NCI-H2171 (cell line): ENCODE results near the gene KCNB1.

Source experiments
- DNase-seq: peaks from one replicate; lab custom pipeline; 2025; lab: John Stamatoyannopoulos, UW

The KCNB1 gene

DNA sequence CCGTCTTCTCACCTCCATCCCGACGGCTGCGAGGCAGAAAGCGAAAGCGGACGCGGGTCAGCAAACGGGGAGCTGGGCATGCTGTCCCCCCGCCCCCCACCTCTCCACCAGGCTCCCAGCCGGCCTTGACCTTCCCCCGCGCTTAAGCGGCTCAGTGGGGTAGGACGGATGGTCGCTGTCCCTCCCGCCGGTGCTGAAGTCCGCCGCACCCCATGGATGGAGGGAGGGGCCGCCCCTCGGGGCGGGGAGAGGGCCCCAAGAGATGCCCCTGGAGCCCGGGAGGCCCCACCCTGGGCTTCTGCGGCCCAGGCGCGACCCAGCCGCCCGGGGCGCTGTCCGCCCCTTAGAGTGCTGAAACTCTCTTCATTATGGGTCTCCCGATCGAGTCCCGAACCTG, at the start of gene KCNB1:
Gene KCNB1 (minus strand): TSS at position 48 of the 397 bp plus-strand sequence. CDS start 188 bp downstream, outside the sequence.
- no peak for DNase-seq

DNA sequence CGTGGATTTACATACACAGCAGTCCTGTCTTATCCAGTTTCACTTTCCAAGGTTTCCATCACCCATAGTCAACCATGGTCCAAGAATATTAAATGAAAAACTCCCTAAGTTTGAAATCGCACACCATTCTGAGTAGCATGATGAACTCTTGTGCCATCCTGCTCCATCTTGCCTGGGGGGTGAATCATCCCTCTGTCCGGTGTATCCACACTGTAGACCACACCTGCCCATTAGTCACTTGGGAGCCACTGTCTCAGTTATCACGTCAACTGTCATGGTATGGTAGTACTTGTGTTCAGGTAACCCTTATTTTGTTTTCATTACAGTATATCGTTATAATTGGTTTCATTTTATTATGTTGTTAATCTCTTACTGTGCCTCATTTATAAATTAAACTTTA, 47.0 kb upstream of the KCNB1 start:
- DNase-seq, result no peak

DNA sequence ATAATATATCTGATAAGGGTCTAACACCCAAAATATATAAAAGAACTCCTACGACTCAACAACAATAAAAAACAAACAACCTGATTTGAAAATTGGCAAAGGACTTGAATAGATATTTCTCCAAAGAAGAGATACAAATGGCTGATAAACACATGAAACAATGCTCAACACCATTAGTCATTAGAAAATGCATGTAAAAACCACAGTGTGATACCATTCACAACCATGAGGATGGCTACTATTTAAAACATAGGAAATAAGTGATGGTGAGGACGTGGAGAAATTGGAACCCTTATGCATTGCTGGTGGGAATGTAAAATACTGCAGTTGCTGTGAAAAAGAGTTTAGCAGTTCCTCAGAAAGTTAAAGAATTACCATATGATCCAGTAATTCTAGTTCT, 44.1 kb upstream of the KCNB1 start:
- no peak for DNase-seq

DNA sequence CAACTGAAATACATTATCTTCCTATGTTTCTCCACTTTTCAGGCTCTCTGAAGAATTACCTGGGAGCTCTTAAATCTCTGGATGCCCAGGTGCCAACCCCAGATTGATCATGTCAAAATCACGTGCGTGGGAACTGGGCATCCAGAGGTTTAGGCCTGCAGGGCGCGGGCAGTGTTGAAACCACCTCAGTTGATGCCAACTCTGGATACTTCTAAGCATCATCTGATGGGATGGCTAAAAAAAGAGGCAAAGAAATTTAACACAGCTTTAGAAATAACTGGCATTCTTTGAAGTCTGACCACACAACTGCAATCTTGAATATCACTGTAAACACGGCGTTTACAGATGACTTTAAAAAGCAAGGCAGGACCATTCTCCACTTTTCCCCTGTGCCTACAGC, 43.6 kb upstream of the KCNB1 start:
- no peak for DNase-seq

DNA sequence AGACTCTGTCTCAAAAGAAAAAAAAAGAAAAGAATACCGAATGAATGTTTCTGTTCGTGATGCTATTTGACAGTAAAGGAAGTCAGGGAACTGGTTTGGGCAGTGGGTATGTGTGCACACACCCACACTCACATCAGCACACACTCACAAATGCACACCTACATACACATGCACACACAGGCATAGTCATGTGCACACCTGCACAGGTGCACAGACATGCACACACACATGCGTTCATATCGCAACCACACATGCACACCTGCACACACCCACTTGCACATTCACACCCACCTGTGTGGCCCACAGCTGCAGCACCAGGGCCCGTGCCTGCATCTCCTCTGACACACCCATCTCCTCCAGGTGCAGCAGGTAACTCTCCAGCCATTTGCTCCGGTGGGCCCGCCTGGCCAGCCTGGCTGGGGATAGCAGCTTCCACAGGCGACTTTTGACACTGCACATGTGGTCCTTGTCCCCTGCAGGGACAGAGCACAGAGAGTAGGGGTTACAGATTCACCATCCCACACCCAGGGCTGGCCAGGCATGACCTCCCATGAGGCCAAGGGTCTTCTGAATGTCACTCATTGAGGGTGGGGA, 41.4 kb upstream of the KCNB1 start:
- DNase-seq, result no peak

DNA sequence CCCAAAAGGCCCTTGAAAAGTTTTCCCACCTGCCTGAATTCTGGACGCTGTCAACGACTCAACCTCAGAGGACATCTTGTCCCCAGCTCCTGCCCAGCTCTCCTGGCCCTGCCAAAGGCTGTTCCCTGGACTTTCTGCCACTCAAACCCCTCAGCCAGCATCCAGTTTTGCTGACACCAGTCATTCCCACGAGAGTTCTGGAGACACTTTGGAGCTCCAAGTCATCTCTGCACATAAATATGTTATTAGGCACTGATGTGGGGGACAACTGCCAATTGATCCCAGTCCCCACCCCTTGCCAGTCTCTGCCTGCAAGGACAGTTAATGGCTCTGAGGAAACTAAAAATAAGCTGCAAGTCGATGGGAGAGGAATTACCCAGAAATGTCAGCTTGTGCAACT, 38.9 kb upstream of the KCNB1 start:
- DNase-seq, result no peak

DNA sequence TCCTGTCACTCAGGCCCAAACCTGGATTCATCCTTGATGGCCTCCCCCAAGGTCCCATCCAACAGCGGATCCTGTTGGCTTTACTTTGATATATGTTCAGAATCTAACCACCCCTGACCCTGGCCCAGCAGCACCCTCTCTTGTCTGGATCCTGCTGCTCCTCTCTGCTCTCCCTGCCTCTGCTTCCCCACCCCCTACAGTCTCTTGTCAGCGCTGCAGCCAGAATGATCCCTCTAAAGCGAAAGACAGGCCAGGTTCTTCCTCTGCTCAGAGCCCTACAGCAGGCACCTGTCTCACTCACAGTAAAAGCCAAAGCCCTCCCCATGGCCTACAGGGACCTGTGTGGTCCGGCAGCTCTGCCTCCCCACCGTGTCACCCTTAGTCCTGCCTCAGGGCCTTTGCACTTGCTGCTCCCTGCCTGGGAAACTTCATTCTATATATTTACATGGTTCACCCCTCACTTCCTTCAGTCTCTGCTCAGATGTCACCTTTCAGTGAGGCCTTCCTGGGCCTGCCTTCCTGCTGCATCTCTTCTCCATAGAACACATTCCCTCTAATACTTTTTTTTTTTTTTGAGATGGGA, 37.4 kb upstream of the KCNB1 start:
- no peak for DNase-seq

DNA sequence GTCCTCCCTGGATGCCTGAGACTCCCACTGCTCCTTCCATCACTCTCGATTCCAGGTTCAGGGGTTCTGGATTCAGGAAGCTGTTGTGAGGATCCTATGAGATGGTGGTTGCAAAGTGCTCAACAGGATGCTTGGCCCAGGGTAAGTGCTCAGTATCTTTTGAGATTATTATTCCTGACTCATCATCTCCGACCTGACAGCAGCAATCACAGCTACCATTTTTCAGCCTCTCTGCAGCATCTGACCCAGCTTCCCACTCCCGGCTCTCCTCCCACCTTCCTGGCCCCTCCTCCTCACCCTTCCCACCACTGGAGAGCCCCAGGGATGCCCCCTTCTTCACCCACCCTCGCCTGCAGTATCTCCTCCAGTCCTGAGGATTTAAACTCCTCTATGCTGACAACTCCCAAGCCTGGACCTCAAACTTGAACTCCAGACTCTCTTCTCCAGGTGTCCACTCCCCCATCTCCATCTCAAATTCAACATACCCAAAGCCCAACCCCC, 36.8 kb upstream of the KCNB1 start:
- DNase-seq, result no peak

DNA sequence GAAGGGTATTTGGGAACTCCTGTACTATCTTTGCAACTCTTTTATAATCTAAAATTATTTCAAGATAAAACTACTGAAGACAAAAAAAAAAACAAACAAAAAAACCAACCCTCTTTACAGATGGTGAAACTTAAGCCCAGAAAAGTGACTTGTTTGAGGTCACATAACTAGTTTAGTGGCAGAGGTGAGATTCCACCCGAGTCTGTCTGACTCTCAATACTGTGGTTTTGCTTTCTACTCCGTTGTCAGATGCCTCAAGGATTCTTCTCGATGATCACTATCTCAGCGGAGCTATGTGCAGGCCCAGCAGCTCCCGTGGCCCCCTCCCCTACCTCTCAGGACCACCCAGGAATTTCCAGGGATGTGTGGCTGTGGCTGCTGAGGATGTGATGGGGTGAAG, 36.1 kb upstream of the KCNB1 start:
- no peak for DNase-seq

DNA sequence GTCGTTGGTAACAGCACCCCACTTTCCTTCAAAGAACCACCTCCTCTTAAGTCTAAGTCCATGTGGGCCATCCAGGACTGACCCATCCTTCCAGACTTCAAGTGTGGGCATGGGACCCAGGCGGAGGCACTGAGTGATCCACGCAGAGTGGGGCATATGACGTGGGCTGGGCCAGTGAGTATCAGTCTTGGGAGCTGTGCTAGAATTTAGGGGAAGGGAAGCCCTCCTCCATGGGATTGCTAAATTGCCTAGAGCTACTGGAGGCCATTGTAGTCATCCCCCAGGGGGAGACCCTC, 35.3 kb upstream of the KCNB1 start:
- DNase-seq, result no peak

DNA sequence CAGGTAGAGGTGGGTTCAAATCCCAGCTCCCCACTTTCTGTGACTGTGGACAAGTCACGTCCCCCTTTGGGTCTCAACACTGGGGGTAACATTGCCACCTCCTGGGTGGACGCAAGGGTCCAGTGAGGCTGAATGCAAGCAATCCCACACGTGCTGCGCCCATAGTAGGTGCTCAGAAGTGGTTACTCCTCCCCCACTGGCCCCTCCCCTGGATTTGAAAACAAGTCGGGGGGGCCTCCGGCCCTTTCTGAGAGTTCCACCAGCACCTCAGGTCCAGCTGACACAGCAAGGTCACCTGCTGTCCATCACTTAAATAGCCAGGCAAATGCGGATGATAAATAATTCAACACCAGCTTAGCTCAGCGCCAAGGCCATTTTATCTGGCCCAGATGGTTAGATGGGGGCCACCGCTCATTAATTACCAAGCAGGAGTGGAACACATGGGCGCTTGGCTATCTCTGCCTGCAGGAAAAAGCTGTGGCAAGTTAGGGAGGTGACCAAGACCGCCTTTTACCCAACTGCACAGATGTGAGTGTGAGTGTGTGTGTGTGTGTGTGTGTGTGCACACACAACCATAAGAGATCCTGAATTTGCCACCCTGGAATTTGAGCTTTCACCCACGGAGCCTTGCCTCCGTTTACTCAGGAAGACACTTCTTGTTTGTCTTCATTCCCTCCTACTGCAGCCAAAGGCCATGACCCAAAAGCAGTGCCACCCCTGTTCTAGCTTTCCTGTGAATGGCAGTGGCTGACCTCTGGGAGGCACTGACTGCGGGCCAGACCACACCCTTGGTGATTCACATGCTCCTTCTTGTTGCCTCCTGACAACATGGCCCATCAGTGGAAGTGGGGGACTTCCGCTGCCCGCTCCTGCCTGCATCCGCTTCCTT, 34.7 kb upstream of the KCNB1 start:
- DNase-seq, result no peak

DNA sequence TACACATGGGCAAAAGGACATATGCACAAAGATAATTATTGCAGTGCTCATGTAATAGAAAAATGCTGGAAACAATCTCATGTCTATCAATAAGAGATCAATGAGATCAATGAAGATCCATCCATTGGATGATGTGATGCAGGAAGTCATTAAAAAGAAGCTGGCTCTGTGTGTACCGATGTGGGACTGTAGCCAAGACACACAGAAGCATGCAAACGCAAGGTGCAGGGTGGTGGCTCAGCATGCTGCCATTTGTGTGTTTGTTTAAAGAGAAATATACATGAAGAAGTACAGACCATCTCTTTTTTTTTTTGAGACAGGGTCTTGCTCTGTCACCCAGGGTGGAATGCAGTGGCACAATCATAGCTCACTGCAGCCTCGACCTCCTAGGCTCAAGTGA, 33.1 kb upstream of the KCNB1 start:
- no peak for DNase-seq

DNA sequence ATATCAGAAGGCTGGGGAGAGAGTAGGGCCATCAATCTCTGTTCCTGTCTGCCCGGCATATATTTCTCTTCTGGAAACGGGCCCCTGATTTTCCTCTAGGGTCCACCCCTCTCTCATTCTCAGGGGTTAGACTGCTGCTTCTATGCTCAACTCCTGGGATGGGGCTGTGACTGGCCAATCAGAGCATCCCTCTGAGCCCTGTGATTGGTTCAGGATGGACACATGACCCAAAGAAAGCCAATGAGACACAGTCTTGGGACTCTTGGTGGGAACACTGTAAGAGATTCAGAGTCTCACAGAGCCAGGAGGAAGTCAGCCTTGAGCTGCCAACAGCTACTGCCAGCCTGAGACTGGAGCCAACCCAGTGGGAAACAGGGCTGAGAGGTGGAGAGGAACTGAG, 31.0 kb upstream of the KCNB1 start:
- no peak for DNase-seq

DNA sequence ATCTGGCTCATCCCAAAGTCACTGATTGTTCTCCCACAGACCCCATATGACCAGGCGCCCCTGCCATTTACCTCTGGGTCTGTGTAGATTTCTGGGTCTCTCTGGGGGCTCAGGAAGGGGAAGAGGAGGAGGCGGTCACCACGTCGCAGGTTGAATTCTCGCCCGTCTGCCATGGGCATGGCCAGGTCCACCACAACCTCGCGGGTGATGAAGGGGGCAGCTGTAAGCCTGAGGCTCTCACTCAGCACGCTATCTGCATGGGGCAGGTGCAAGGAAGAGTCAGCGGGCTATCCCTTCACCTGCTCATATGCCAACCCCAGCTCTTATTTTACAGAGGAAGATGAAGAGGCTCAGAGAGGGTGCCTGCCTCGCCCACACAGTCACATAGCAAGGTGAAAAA, 30.5 kb upstream of the KCNB1 start:
- no peak for DNase-seq

DNA sequence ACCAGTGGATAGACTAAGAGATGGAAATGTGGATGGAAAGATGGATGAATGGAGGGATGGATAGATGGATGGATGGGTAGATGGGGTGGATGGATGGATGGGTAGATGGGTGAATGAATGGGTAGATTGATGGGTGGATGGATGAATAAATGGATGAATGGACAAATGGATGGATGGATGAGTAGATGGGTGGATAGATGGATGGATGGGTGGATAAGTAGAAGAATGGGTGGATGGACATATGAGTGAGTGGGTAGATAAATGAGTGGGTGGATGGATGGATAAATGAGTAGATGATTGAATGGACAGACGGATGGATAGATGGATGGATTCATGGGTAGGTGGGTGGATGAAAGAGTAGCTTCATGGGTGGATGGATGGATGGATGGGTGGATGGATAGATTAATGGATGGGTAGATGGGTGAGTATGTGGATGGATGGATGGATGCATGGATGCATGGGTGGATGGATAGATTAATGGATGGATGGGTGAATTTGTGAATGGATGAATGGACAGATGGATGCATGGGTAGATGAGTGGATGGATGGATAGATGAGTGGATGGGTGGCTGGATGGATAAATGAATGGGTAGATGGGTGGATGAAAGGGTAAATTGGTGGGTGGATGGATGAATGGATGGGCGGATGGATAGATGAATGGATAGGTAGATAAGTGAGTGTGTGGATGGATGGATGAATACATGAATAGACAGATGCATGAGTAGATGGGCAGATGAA, 29.5 kb upstream of the KCNB1 start:
- DNase-seq, result no peak

DNA sequence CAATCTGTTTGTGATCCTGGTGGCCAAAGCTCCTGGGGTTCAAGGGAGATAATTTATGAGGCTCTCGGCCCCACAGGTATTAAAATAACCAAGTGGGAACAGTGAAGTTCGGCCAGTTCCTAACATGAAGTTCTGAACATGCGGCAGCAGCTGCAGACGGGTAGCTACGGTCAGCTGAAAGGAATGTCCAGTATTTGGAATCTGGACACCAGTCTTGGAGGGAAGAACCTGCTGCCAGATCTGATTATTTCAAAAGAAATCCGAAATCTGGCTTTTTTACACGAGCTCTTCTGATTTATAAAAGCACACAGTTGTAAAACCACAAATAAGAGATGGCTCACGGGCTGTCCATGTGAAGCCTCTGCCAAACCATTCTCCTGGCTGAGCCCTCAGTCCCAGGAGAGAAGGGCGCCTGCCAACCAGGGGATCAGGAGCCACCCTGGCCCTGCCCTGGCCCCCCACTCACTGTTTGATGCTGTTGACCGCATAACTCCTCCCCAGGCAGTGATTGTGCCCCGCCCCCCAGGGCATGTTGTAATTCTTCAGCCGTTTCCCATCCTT, 28.2 kb upstream of the KCNB1 start:
- DNase-seq, result no peak

DNA sequence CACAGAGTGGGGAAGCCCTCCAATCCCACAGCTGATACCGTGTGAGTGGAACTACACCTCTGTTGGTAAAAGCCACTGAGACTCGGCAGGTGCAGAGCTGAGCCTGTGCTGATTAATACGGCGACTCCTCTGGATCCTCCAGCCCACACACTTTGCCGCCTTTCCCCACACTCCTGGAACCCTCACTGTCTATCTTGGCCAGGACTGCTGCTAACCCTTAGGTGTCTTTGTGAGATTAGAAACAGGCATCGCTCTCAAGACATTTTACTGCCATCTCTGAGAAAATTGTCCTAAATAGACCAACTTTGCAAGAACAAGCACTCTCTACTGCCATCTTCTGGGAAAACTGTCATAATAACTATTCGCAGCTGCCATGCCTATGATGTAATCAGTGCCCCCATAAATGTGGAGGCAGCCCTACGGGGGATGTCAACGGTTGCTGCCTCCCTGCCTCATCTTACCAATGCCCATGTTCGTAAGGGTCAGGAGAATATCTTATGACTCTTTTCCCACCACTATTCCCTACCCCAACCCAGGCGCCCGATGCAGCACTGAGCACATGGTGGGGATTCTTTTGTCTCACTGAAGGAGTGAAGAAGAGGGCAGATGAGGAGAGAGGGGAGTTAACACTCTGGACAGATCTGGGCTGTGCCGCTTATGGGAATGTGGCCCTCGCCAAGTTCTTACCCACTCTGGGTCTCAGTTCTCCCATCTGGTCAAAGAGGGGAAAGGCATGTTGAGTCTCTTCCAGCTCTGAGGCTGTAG, 26.1 kb upstream of the KCNB1 start:
- peak; percentile 80 for DNase-seq

DNA sequence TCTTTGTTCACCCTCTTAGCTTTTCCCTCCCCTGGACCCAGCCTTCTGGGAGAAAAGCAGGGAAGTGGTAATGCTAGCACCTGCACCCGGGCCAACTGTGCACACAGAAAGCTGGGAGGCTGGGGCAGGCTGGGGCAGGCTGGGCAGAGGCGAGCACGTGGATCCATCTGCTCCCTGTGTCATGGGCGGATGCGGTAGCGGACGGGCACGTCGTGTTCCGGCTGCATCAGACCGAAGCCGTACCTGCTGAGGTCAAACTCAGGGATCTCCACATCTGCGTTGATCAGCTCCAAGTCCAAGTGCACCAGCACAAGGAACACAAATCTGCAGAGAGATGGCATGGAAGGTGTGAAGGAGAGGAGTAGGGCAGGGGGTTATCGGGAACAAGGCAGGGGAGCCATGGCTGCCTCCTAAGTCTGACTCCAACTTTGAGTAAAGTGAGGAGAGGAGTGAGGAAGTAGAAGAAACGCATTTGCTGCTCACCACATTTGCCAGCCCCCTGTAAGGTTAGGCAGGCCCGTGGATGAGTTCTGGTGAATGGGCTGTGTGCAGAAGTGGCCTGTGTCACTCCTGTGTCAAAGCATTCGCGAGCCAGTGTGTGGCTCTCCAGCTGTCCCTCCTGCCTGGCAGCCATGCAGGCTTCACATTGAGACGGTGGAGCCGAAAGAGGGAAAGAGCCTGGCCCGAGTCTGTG, 25.4 kb upstream of the KCNB1 start:
- peak; percentile 95 for DNase-seq

DNA sequence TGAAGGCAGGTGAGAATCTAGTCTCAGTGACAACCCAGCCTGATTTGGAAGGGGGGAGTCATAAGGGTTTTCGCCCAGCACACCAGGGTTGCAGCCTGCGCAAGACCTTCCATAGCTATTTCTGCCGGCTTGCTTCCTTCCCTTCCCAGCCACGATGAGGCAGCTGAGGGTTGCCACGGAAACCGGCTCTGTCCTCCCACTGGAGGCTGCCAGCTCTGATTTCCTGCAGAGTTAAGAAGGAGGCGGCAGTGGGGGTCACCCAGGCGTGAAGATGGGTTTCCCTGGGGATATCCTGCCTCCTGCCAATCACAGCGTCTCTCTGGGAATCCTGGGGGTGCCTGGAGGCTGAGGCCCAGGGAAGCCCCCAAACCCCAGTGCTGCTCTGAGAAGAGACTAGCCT, 23.1 kb upstream of the KCNB1 start:
- DNase-seq, result peak; percentile 96

DNA sequence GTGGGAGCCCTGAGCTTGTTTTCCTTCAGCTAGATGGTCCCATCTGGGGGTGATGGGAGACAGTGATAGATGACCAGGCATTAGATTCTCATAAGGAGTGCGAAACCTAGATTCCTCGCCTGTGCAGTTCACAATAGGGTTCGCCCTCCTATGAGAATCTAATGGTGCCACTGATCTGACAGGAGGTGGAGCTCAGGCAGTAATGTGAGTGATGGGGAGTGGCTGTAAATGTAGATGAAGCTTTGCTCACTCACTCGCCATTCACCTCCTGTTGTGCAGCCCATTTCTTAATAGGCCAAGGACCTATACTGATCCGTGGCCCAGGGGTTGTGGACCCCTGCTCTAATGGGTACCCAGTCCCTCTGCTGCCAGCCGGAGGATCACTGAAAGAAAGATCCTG, 20.7 kb upstream of the KCNB1 start:
- no peak for DNase-seq

DNA sequence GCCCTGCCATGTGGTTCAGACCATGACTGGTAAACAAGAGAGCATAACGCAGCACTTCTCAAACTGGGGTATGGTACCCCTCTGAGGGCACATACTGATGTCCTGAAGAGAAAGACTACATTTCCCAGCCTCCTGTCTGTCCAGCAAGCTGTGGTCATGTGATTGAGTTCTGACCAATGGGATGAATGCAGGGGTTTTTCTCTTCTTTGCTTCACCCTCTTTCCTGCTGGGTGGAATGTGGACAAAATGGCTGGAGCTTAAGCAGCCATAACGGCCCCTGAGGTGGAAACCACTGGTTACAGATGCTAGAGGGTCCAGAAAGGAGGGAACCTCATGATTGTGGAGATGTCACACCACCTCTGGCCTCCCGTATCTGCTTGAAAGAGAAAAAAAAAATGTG, 19.4 kb upstream of the KCNB1 start:
- peak; percentile 32 for DNase-seq
